Activated T-cell treated with anti-CD3 and anti-CD28 coated beads, Interleukin-2, amount 50 U/mL, for 72 hours (primary cell): Measurements from ENCODE around the gene JPH3. TPM values are rescaled to one million over a fixed set of nuclear protein-coding genes. Genes with fewer than 3 reads are reported as not detected.
"Not testable (repeated sequence)": the region's sequence is repeated elsewhere in the genome, so short reads cannot be mapped to it uniquely, and the experiment has no call there.

Experiments
- ATAC-seq, 2 donors: fragments of 150-1000 bp; cut with Tn5 transposase; replicated peaks in 1 of 2; 2 replicates each; pipeline ENCODE4 v1.10.0; 2021; ENCODE audit warnings: moderate library complexity in 2 of 2, mild to moderate bottlenecking in 1 of 2
- DNase-seq, 2 donors: peaks; one replicate each; pipeline ENCODE4 v3.0.0; 2021 to 2022; ENCODE audit warnings: mixed read lengths in 1 of 2
- H3K27ac Mint-ChIP-seq: one replicate; pipeline ENCODE4 v1.8.0; 2022; ENCODE audit warnings: mild to moderate bottlenecking, moderate library complexity, mixed read lengths
- H3K27me3 Mint-ChIP-seq: one replicate; pipeline ENCODE4 v1.8.0; 2022; ENCODE audit warnings: low read depth, mixed read lengths
- H3K36me3 Mint-ChIP-seq, 2 donors: one replicate each; pipeline ENCODE4 v1.8.0; 2022; ENCODE audit warnings: mixed read lengths in 2 of 2, mild to moderate bottlenecking in 1 of 2; ENCODE audit not compliant: insufficient read depth in 2 of 2
- H3K4me1 Mint-ChIP-seq: one replicate; pipeline ENCODE4 v1.8.0; 2022; ENCODE audit warnings: low read depth, mixed read lengths
- H3K4me3 Mint-ChIP-seq, 2 donors: one replicate each; pipeline ENCODE4 v1.8.0; 2022; ENCODE audit warnings: mild to moderate bottlenecking in 2 of 2, mixed read lengths in 2 of 2, moderate library complexity in 2 of 2
- H3K9me3 Mint-ChIP-seq, 2 donors: one replicate each; pipeline ENCODE4 v1.8.0; 2022; ENCODE audit warnings: mixed read lengths in 2 of 2
- total RNA-seq, 2 donors: library from RNA; stranded (reverse); gene quantifications; one replicate each; pipeline ENCODE4 v1.2.3, GENCODE V29; 2022

Gene JPH3
- total RNA-seq, 2 donors from 2014 or later: 0.60 to 0.74 TPM

- H3K4me3 Mint-ChIP-seq: no peak overlapping the region
- H3K27ac Mint-ChIP-seq: no peak overlapping the region
- H3K36me3 Mint-ChIP-seq: no peaks in the 10 kb centered on the region
- peaks cover 14% of the 10 kb centered on the region for H3K4me1 Mint-ChIP-seq
- H3K27me3 Mint-ChIP-seq: no peaks in the 10 kb centered on the region
- H3K9me3 Mint-ChIP-seq: no peaks in the 10 kb centered on the region
- DNase-seq (no peak), ATAC-seq (peak; percentile 14 to 16)
Measured at GRCh38 chr16:87679593-87680271, 77.4 kb downstream of the JPH3 start.

GRCh38 chr16:87680272-87680644 lies 78.0 kb downstream of the JPH3 start:
- H3K4me1 Mint-ChIP-seq: peaks cover 14% of the 10 kb centered on the region
- H3K36me3 Mint-ChIP-seq: no peaks in the 10 kb centered on the region
- H3K27me3 Mint-ChIP-seq: no peaks in the 10 kb centered on the region
- ATAC-seq (no peak), DNase-seq (no peak)
- H3K4me3 Mint-ChIP-seq: no peak overlapping the region
- H3K27ac Mint-ChIP-seq: no peak overlapping the region
- H3K9me3 Mint-ChIP-seq: no peaks in the 10 kb centered on the region

- not testable (repeated sequence) for H3K27ac Mint-ChIP-seq, H3K27me3 Mint-ChIP-seq, H3K9me3 Mint-ChIP-seq, ATAC-seq, H3K4me3 Mint-ChIP-seq, H3K36me3 Mint-ChIP-seq, DNase-seq
- peaks cover 14% of the 10 kb centered on the region for H3K4me1 Mint-ChIP-seq
Measured at GRCh38 chr16:87681051-87681602, 78.8 kb downstream of the JPH3 start.

DNA sequence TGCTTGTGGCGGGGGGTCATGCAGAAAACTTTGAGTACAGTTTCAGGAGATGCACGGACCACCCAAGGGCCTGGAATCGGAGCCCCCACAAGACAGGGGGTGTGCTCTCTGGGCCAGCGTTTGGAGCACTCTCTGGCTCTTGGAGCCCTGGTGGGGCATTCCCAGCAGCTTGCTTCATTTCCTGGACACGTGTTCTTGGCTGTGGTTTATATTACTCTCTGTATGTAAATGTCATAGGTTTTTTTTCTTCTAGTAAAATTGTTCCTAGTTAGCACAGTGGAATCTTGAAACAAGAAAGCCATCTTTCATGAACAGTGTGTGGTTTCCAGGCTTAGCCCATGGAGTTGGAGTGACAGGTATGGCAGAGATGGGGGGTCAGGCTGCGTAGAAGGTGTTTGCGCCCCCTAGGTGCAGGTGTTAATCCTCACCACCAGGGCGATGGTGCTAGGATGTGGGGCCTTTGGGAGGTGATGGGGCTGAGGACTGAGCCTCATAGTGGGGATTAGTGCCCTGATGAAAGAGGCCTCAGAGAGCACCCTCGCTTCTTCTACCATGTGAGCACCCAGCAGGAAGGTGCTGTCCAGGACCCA lies 79.8 kb downstream of the JPH3 start:
- H3K27ac Mint-ChIP-seq: no peak overlapping the region
- DNase-seq (peak; percentile 25 to 33), ATAC-seq (peak; percentile 52 to 63)
- no peaks in the 10 kb centered on the region for H3K27me3 Mint-ChIP-seq
- H3K4me3 Mint-ChIP-seq: peak overlapping the region; percentile 18 to 28
- no peaks in the 10 kb centered on the region for H3K36me3 Mint-ChIP-seq
- H3K4me1 Mint-ChIP-seq: peaks cover 14% of the 10 kb centered on the region
- H3K9me3 Mint-ChIP-seq: no peaks in the 10 kb centered on the region

GRCh38 chr16:87682852-87683399 lies 80.6 kb downstream of the JPH3 start:
- no peak overlapping the region for H3K4me3 Mint-ChIP-seq
- DNase-seq: no peak
- peaks cover 14% of the 10 kb centered on the region for H3K4me1 Mint-ChIP-seq
- no peaks in the 10 kb centered on the region for H3K9me3 Mint-ChIP-seq
- no peak for ATAC-seq
- no peak overlapping the region for H3K27ac Mint-ChIP-seq
- no peaks in the 10 kb centered on the region for H3K36me3 Mint-ChIP-seq
- H3K27me3 Mint-ChIP-seq: no peaks in the 10 kb centered on the region

- no peaks in the 10 kb centered on the region for H3K9me3 Mint-ChIP-seq
- H3K4me3 Mint-ChIP-seq: no peak overlapping the region
- peaks cover 14% of the 10 kb centered on the region for H3K4me1 Mint-ChIP-seq
- ATAC-seq (no peak), DNase-seq (no peak)
- H3K27me3 Mint-ChIP-seq: no peaks in the 10 kb centered on the region
- no peaks in the 10 kb centered on the region for H3K36me3 Mint-ChIP-seq
- no peak overlapping the region for H3K27ac Mint-ChIP-seq
Measured at GRCh38 chr16:87684106-87684677, 81.9 kb downstream of the JPH3 start.

GRCh38 chr16:87684711-87685404 lies 82.5 kb downstream of the JPH3 start:
- no peak overlapping the region for H3K27ac Mint-ChIP-seq
- no peak overlapping the region for H3K4me3 Mint-ChIP-seq
- H3K9me3 Mint-ChIP-seq: no peaks in the 10 kb centered on the region
- H3K4me1 Mint-ChIP-seq: peaks cover 14% of the 10 kb centered on the region
- DNase-seq (no peak), ATAC-seq (no peak)
- no peaks in the 10 kb centered on the region for H3K36me3 Mint-ChIP-seq
- H3K27me3 Mint-ChIP-seq: no peaks in the 10 kb centered on the region

GRCh38 chr16:87685405-87685755 lies 83.1 kb downstream of the JPH3 start:
- no peaks in the 10 kb centered on the region for H3K27me3 Mint-ChIP-seq
- no peak for ATAC-seq
- no peak overlapping the region for H3K27ac Mint-ChIP-seq
- no peaks in the 10 kb centered on the region for H3K36me3 Mint-ChIP-seq
- DNase-seq: no peak
- no peaks in the 10 kb centered on the region for H3K9me3 Mint-ChIP-seq
- no peak overlapping the region for H3K4me3 Mint-ChIP-seq
- peaks cover 14% of the 10 kb centered on the region for H3K4me1 Mint-ChIP-seq

DNA sequence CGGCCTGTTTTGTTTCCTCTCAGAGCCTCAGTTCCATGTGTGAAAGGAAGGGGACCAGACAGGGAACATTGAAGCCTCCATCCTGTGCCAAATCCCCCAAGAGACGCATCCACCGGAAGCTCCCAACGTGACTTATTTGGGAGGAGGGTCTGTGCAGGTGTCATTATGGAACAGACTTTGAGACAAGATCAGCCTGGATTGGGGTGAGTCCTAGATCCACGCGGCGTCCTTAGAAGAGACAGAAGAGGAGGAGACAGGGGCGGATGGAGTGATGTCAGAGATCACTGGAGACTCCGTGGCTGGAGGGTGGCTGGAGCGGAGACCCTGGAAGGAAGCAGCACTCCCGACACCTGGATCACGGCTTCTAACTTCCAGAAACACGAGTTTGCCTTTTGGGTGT lies 83.5 kb downstream of the JPH3 start:
- H3K36me3 Mint-ChIP-seq: no peaks in the 10 kb centered on the region
- H3K9me3 Mint-ChIP-seq: no peaks in the 10 kb centered on the region
- DNase-seq (no peak), ATAC-seq (no peak)
- H3K4me1 Mint-ChIP-seq: peaks cover 12% of the 10 kb centered on the region
- H3K27ac Mint-ChIP-seq: no peak overlapping the region
- no peak overlapping the region for H3K4me3 Mint-ChIP-seq
- no peaks in the 10 kb centered on the region for H3K27me3 Mint-ChIP-seq

- ATAC-seq (no peak), DNase-seq (no peak)
- no peak overlapping the region for H3K27ac Mint-ChIP-seq
- no peaks in the 10 kb centered on the region for H3K9me3 Mint-ChIP-seq
- H3K4me1 Mint-ChIP-seq: peaks cover 9% of the 10 kb centered on the region
- no peaks in the 10 kb centered on the region for H3K27me3 Mint-ChIP-seq
- no peak overlapping the region for H3K4me3 Mint-ChIP-seq
- no peaks in the 10 kb centered on the region for H3K36me3 Mint-ChIP-seq
Measured at GRCh38 chr16:87686697-87687096, 84.4 kb downstream of the JPH3 start.

DNA sequence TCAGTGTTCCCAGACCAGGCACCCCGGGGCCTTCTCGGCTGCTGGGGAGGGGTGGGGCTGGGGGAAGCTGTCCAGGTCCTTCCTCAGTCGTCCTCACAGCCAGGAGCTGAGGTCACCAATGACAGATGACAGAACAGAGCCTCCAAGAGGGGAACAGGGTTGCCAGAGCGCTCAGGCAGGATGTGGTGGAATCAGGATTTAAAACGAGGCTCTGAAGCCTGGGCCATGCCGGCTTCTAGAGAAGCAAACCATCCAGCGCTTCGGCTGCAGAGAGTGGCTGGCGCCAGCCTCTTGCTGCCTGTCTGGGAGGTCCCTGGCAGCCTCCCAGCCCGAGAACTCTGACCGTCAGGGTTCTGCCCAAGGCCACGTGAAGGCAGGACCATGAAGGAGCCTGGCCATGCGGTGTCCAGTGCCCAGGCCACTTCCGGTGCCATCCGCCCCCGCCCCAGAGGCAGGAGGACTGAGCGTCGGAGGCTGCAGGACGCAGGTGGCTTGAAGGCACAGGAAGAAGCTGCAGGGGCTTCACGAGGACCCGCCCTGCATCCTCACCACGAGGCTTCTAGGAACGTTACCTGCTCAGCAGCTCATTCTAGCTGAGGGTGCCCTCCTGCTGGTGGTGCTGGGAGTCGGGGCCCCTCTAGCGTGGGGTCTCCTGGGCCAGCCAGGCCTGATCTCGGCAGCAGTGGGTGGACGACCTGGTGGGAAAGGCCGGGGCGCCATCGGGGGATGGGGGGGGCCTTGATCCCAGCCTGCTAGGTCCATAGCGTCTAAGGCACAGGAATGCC lies 85.0 kb downstream of the JPH3 start:
- no peak overlapping the region for H3K4me3 Mint-ChIP-seq
- H3K4me1 Mint-ChIP-seq: peaks cover 4% of the 10 kb centered on the region
- no peak overlapping the region for H3K27ac Mint-ChIP-seq
- H3K36me3 Mint-ChIP-seq: no peaks in the 10 kb centered on the region
- H3K9me3 Mint-ChIP-seq: no peaks in the 10 kb centered on the region
- no peaks in the 10 kb centered on the region for H3K27me3 Mint-ChIP-seq
- ATAC-seq (no peak), DNase-seq (no peak)

GRCh38 chr16:87687998-87688529 lies 85.8 kb downstream of the JPH3 start:
- H3K27ac Mint-ChIP-seq: no peak overlapping the region
- no peaks in the 10 kb centered on the region for H3K27me3 Mint-ChIP-seq
- no peaks in the 10 kb centered on the region for H3K36me3 Mint-ChIP-seq
- H3K9me3 Mint-ChIP-seq: no peaks in the 10 kb centered on the region
- no peak overlapping the region for H3K4me3 Mint-ChIP-seq
- ATAC-seq (no peak), DNase-seq (no peak)
- no peaks in the 10 kb centered on the region for H3K4me1 Mint-ChIP-seq
